NB4 (cell line): ENCODE results near the gene TCN2.

ENCODE experiments used
- POLR2A ChIP-seq: IDR thresholded peaks from 2 replicates; pipeline ENCODE4 v1.6.1; 2011; ENCODE audit warnings: mild to moderate bottlenecking; ENCODE audit not compliant: insufficient read length; ENCODE audit errors: extremely low read depth
- TF ChIP-seq, protein P1 (sequence below): IDR thresholded peaks from one replicate; pipeline ENCODE4 v1.5.1; 2012; ENCODE audit warnings: low read depth, low read length
- TF ChIP-seq, protein P2 (sequence below): IDR thresholded peaks from 2 replicates; pipeline ENCODE4 v1.6.1; 2011; ENCODE audit warnings: low read depth, low read length

DNA sequence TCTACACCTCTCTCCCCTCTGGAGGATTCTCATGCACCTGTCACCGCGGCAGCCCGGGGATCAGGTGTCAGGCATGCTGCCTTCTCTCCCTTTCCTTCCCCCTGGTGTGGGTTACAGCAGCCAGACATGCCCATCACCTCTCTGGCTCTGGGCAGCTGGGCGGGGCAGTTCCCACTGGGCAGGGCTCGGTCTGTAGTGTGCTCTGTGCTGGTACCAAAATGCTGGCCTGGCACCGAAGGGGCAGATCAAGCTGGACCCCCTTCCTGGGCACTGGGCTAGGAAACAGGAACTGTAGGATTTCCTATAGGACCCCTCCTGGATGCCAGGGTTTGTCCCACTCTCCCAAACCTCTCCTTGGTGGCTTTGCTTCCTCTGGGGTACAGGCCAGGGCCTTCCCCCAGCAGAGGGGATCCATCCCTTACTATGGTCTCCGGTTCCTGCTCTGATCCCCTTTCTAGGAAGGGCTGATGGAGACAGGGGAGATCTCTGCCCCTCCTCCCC, 33.3 kb upstream of the TCN2 start:
- TF ChIP-seq, protein P1, sequence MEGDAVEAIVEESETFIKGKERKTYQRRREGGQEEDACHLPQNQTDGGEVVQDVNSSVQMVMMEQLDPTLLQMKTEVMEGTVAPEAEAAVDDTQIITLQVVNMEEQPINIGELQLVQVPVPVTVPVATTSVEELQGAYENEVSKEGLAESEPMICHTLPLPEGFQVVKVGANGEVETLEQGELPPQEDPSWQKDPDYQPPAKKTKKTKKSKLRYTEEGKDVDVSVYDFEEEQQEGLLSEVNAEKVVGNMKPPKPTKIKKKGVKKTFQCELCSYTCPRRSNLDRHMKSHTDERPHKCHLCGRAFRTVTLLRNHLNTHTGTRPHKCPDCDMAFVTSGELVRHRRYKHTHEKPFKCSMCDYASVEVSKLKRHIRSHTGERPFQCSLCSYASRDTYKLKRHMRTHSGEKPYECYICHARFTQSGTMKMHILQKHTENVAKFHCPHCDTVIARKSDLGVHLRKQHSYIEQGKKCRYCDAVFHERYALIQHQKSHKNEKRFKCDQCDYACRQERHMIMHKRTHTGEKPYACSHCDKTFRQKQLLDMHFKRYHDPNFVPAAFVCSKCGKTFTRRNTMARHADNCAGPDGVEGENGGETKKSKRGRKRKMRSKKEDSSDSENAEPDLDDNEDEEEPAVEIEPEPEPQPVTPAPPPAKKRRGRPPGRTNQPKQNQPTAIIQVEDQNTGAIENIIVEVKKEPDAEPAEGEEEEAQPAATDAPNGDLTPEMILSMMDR: no peak
- no peak for TF ChIP-seq POLR2A
- TF ChIP-seq, protein P2, sequence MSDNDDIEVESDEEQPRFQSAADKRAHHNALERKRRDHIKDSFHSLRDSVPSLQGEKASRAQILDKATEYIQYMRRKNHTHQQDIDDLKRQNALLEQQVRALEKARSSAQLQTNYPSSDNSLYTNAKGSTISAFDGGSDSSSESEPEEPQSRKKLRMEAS: no peak
